Astrocyte of the spinal cord (primary cell): ENCODE data around the gene STAB1.

Experiments used
- DNase-seq: peaks from one replicate; pipeline ENCODE4 v3.0.0; 2011; ENCODE audit warnings: low read depth, low spot score
- H3K4me3 ChIP-seq: 2 replicates; pipeline ENCODE4 v1.5.1; 2011; ENCODE audit warnings: low read depth, mild to moderate bottlenecking, low read length, moderate library complexity
- in situ Hi-C: cut with HindIII; loops from 2 replicates; pipeline ENCODE4 v1.10.0; 2017; ENCODE audit warnings: low sequenced_read_pairs
- TF ChIP-seq, protein P1 (sequence below): IDR thresholded peaks from 2 replicates; pipeline ENCODE4 v1.5.1; 2012; ENCODE audit warnings: low read depth, mild to moderate bottlenecking, low read length, inconsistent platforms

The STAB1 gene, protein sequence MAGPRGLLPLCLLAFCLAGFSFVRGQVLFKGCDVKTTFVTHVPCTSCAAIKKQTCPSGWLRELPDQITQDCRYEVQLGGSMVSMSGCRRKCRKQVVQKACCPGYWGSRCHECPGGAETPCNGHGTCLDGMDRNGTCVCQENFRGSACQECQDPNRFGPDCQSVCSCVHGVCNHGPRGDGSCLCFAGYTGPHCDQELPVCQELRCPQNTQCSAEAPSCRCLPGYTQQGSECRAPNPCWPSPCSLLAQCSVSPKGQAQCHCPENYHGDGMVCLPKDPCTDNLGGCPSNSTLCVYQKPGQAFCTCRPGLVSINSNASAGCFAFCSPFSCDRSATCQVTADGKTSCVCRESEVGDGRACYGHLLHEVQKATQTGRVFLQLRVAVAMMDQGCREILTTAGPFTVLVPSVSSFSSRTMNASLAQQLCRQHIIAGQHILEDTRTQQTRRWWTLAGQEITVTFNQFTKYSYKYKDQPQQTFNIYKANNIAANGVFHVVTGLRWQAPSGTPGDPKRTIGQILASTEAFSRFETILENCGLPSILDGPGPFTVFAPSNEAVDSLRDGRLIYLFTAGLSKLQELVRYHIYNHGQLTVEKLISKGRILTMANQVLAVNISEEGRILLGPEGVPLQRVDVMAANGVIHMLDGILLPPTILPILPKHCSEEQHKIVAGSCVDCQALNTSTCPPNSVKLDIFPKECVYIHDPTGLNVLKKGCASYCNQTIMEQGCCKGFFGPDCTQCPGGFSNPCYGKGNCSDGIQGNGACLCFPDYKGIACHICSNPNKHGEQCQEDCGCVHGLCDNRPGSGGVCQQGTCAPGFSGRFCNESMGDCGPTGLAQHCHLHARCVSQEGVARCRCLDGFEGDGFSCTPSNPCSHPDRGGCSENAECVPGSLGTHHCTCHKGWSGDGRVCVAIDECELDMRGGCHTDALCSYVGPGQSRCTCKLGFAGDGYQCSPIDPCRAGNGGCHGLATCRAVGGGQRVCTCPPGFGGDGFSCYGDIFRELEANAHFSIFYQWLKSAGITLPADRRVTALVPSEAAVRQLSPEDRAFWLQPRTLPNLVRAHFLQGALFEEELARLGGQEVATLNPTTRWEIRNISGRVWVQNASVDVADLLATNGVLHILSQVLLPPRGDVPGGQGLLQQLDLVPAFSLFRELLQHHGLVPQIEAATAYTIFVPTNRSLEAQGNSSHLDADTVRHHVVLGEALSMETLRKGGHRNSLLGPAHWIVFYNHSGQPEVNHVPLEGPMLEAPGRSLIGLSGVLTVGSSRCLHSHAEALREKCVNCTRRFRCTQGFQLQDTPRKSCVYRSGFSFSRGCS (N-terminal part only)

DNA sequence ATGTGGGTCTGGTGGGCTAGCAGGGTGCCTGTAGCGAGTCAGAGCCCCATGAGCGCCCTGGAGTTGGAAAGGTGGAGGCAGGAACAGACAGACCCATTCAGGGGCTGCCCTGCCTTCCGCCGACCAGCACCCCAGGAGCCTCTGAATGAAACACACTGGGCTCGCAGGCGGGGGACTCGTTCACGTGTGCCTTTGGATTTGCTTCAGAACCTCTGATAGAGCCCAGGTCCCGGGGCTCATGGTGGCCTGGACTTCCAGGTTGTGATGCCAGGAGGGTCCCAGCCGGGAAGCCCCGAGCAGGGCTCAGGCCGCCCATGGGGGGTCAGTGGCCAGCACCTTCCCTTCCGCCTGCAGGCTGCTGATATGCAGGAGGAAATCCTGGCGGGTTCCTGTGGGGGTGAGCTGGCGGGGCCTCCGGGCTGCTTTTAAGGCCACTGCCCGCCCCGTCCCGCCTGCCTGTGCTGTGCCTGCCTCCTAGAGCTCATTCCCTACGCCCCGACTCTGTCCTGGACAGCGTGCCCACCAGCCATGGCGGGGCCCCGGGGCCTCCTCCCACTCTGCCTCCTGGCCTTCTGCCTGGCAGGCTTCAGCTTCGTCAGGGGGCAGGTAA is at the start of gene STAB1:
STAB1 (plus strand) TSS at position 453 of the 610 bp plus-strand sequence; CDS start at position 529, 76 bp downstream.
- no peak within 1 kb of the TSS for H3K4me3 ChIP-seq
- in situ Hi-C loops = no loop called here

DNA sequence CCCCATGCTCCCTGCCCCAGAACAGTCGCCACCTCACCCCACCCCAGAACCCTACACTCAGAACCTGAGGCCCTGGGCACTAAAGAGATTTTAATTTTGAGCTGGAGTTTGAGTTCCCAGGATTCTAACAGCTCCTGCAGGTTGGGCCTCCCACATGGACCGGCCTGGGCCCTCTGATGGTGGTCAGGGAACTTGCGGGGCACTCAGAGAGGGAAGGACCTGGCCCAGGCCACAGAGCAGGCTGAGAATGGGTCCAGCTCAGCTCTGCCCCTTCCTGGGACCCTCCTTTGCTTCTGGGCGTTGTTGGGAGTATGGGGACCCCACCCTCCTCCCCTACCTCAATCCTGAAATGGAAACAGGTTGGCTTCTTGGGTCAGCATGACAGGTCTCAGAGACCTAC is 49.1 kb upstream of the STAB1 start:
- TF ChIP-seq, protein P1, sequence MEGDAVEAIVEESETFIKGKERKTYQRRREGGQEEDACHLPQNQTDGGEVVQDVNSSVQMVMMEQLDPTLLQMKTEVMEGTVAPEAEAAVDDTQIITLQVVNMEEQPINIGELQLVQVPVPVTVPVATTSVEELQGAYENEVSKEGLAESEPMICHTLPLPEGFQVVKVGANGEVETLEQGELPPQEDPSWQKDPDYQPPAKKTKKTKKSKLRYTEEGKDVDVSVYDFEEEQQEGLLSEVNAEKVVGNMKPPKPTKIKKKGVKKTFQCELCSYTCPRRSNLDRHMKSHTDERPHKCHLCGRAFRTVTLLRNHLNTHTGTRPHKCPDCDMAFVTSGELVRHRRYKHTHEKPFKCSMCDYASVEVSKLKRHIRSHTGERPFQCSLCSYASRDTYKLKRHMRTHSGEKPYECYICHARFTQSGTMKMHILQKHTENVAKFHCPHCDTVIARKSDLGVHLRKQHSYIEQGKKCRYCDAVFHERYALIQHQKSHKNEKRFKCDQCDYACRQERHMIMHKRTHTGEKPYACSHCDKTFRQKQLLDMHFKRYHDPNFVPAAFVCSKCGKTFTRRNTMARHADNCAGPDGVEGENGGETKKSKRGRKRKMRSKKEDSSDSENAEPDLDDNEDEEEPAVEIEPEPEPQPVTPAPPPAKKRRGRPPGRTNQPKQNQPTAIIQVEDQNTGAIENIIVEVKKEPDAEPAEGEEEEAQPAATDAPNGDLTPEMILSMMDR = no peak
- H3K4me3 ChIP-seq = no peak overlapping the region
- in situ Hi-C loops = no loop called here
- no peak for DNase-seq

More for the DNA sequence above, at the start of gene STAB1:
- TF ChIP-seq, protein P1 = no peak
- DNase-seq = no peak

DNA sequence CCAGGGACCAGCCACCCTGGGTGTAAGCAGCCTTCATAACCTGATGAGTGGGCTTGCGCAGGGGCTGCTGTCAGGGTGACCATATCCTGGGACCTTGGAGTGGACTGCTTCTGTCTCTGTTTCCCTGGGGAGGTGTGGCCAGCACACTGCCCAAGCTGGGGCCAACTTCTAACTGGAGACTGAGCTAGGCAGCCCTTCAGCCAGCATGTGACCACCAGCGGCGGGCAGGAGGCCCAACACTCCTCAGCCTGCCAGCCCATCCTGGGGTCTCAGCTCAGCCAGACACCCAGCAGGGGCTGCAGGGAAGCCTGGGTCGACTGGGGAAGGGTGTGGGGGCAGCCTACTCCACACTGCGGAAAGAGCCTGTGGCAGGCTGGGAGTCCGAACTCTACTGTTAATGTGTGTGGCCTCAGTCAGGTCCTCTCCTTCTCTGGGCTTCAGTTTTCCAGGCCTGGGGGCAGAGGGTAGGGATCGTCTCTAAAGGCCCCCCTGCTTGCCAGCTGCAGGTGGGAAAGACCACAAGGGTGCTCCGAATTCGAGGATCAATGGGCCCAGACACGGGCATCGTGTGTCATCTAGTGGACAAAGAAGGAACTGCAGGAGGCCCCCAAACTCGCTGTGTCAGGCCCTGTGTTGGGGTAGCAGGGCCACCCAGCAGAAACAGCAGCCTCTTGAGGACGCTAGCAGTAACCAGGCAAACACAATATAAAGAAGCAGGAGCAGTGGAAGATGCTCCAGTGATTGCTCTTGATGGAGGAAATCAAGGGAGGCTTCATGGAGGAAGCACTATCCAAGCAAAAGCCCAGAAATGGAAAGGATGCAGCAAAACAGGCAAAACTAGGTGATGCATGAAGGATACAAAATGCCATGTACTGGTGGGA is 48.3 kb upstream of the STAB1 start:
- H3K4me3 ChIP-seq = no peak overlapping the region
- TF ChIP-seq, protein P1 = peak; percentile 99
- DNase-seq = peak; percentile 33
- in situ Hi-C loops = no loop called here

DNA sequence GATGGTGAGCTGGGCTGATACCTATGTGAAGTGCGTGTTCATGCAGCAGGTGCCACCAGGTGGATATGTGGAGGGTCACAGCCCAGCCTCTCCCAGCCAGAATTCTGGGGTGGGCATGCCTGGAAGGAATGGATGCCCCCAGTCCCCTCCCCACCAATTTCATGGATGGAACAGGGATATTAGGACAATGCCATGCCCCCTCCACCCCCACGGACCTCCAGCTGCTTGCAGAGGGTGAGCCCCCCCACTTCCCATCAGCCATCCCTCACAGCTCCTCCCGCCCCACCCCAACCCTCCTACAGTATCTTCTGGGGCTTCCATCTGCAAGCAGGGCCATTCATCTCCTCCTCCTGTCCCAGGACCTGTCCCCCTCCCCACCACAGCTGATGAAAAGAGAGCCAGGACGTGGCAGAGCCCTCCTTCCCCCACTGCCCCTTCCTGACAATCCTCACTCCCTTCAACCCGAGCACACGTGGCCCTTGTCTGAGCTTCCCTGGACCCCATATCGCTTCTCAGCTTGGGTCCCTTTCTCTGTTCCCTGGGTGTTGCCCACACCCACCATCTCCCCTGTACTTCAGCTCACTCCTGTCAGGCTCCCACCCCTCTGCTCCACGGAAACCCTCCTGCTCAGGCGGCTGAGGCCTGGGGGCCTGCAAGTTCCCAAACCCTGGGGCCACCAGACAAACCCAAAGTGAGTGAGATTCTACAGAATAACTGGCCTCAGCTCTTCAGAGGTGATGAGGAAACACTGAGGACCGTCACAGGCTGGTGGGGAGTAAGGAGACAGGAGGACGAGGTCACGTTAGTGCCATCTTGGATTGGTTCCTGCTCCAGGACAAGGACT is 47.4 kb upstream of the STAB1 start:
- DNase-seq = no peak
- no peak overlapping the region for H3K4me3 ChIP-seq
- in situ Hi-C loops = no loop called here
- TF ChIP-seq, protein P1 = no peak

DNA sequence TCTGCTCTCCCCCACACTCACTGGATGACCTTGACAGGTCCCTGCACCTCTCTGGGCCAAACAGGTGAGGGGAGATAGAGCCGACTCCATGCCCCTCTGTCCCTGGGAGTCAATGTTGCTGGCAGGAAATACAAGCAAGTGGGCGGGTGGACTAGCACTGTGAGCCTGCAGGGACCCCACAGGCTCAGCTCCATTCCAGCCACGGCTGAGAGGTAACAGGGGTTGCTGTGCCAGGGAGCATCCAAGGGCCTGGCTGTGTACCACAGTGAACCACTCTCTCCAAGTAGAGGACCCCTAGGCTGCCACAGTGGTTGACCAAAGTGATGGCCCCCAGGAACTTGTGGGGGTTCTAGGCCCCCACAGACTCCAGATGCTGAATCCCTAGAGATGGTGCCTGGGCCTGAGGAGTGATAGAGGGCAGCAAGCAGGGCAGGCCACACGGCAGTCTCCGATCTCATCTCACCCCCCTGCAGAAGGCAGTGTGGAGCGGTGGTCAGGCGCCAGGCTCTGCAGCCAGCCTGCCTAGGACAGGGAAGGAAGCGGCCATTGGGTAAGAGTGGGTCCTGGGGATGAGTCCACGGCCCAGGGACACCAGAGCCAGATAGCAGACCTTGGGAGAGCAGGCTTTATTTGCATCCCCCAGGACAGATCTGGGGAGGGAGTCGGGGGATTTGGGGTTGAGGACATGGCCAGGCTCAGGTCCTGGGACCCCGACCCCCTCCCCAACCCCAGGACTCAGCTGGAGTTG is 44.5 kb upstream of the STAB1 start:
- H3K4me3 ChIP-seq = no peak overlapping the region
- no peak for DNase-seq
- in situ Hi-C loops = no loop called here
- TF ChIP-seq, protein P1 = no peak
